ENCODE data around the gene MALL. TPM values are rescaled to one million over a fixed set of nuclear protein-coding genes. Genes with fewer than 3 reads are reported as not detected.

Gene MALL
- total RNA-seq, 4 donors from 2014 or later: 12.6 to 33.3 (median 24.7) TPM

DNA sequence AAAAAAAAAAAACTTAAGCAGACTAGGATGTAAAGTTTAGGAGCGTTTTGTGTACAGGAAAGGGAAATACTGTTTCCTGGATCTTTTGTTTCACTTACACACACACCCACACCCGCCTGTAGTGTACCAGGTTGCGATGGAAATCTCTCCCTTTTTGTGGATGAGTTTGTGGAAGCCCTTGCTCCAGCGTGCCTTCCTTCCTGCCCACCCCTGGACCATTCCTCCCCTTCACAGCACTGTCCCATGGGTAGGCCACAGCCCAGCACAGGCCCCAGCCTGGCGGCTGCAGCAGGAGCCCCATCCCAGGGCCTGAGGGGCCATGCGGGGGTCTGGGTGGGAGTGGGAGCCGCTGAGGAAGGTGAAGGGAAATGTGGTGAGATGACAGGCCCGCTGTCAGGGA is 15.1 kb downstream of the MALL start:
- WGBS, 2 donors: 81% methylated on average over 5 to 8 of the region's 8 CpGs
- Histone ChIP-seq H3K4me1 (peaks cover 0 to 19% (median 13%) of the 10 kb centered on the region in 4 donors), H3K27ac (peak overlapping the region in 3 of 4 donors; percentile 74 to 89 (median 84))

DNA sequence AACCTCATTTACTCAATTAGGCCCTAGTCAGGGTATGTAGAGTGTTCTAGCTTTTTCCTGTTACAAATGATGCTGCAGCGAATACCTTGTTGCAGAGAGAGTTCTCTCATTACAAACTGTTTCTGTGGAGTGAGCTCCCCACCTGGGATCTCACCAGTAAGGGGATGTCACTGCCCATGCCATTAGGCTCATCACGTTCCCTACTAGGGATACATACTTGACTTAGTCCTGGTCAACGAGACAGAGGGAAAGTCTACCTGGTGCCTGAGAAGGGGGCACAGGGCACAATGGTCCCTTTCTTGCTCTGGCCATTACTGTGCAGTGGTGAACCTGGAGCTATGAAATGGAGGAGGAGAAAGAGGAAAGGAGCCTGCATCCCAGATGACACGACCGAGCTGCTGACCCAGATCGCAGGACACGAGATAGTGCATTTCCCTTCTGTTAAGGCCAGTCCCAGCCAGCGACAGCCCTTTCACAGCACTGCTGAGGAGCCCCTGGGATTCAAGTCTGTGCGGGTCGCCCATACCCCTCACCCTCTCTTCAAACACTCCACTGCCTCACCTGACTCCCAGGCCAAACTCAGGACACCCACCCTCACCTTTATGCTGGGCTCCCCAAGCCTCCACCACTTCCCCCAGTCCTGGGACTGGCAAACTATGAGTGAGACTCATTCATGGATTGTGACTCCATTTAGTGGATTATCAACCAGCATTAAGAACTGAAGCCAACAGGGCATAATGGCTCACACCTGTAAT is 16.0 kb downstream of the MALL start:
- no peak overlapping the region for H3K4me3 ChIP-seq
- DNase-seq (ENCODE audit: low spot score in 2 of 2): no peak
- WGBS, 2 donors: 82 to 83% methylated on average over 10 of the region's 10 CpGs
- H3K36me3 ChIP-seq: no peaks in the 10 kb centered on the region
- peaks cover 0 to 24% (median 13%) of the 10 kb centered on the region in 4 donors for H3K4me1 ChIP-seq
- H3K27me3 ChIP-seq: no peaks in the 10 kb centered on the region
- TF ChIP-seq EP300 (IDR thresholded peaks at IDR 0.05) (no peak), POLR2A (IDR thresholded peaks at IDR 0.05) (no peak)
- TF ChIP-seq, protein P1, sequence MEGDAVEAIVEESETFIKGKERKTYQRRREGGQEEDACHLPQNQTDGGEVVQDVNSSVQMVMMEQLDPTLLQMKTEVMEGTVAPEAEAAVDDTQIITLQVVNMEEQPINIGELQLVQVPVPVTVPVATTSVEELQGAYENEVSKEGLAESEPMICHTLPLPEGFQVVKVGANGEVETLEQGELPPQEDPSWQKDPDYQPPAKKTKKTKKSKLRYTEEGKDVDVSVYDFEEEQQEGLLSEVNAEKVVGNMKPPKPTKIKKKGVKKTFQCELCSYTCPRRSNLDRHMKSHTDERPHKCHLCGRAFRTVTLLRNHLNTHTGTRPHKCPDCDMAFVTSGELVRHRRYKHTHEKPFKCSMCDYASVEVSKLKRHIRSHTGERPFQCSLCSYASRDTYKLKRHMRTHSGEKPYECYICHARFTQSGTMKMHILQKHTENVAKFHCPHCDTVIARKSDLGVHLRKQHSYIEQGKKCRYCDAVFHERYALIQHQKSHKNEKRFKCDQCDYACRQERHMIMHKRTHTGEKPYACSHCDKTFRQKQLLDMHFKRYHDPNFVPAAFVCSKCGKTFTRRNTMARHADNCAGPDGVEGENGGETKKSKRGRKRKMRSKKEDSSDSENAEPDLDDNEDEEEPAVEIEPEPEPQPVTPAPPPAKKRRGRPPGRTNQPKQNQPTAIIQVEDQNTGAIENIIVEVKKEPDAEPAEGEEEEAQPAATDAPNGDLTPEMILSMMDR (IDR thresholded peaks at IDR 0.05): no peak
- peak overlapping the region in 1 of 4 donors; percentile 37 for H3K27ac ChIP-seq
- H3K9me3 ChIP-seq: no peaks in the 10 kb centered on the region

More for the DNA sequence above, 15.1 kb downstream of the MALL start:
- Histone ChIP-seq H3K27me3 (no peaks in the 10 kb centered on the region), H3K9me3 (no peaks in the 10 kb centered on the region), H3K36me3 (no peaks in the 10 kb centered on the region), H3K4me3 (no peak overlapping the region)
- DNase-seq (ENCODE audit: low spot score in 2 of 2): no peak
- TF ChIP-seq, protein P1 (IDR thresholded peaks at IDR 0.05): no peak
- TF ChIP-seq EP300 (IDR thresholded peaks at IDR 0.05) (no peak), POLR2A (IDR thresholded peaks at IDR 0.05) (no peak)

DNA sequence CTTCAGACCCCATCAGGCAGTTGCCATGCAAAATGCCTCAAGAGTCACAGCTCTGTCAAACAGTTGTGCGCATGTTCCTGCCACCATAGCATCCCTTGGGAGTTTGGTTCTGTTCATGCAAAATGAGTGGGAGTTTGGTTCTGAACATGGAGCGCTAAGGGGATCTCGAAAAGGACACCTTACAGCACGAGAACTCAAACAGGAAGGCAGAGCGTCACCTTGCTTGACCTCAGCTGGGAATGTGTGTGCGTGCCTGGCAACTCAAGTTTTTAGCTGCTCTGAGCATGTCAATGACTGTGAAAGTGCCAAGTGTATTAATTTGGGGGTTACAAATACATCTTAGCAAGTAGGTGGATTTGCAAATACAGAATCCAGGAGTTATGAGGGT is 16.6 kb downstream of the MALL start:
- no peak for DNase-seq (ENCODE audit: low spot score in 2 of 2)
- H3K27ac ChIP-seq: no peak overlapping the region
- H3K4me3 ChIP-seq: no peak overlapping the region
- TF ChIP-seq POLR2A (IDR thresholded peaks at IDR 0.05) (no peak), EP300 (IDR thresholded peaks at IDR 0.05) (no peak)
- TF ChIP-seq, protein P1 (IDR thresholded peaks at IDR 0.05): no peak
- peaks cover 0 to 24% (median 13%) of the 10 kb centered on the region in 4 donors for H3K4me1 ChIP-seq
- no peaks in the 10 kb centered on the region for H3K9me3 ChIP-seq
- no peaks in the 10 kb centered on the region for H3K27me3 ChIP-seq
- 82 to 91% methylated on average over 6 of the region's 6 CpGs for WGBS, 2 donors
- H3K36me3 ChIP-seq: no peaks in the 10 kb centered on the region

DNA sequence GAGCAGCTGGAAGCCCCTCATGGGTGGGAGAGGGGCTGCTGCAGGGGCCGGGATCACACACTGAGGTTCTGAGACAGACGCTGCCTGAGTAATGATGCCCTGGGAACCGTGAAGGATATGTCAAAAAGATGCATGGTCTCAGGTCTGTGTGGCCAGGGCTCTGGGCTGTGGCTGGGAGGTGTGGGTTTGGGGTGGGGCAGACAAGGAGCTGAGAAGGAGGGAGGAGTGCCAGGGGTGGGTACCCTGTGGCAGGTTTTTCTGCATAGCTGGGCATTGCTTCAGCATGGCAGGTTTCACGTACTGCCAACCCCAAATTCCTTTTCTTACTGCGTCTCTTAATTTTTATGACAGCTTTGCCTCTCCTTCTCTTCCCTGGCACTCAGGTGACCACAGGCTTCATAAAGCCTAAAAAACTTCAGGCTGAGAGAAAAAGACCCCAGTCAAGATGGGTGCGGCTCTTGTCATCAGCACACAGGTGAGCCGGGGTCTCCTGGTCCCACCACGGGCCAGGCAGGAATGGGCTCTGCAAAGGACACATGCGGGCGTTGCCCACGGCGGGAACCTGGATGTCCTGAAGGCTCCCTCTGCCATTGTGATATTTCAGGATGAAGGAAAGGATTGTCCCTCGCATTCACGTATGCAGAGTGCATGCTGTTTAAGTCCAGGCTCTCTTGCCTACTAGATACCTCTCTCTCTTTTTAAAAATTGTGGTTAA is 18.0 kb downstream of the MALL start:
- TF ChIP-seq EP300 (IDR thresholded peaks at IDR 0.05): no peak
- no peak for TF ChIP-seq POLR2A (IDR thresholded peaks at IDR 0.05)
- TF ChIP-seq, protein P1 (IDR thresholded peaks at IDR 0.05): no peak
- no peak overlapping the region for H3K4me3 ChIP-seq
- H3K9me3 ChIP-seq: no peaks in the 10 kb centered on the region
- WGBS, 2 donors: 86 to 89% methylated on average over 14 of the region's 14 CpGs
- peaks cover 0 to 24% (median 13%) of the 10 kb centered on the region in 4 donors for H3K4me1 ChIP-seq
- no peak for DNase-seq (ENCODE audit: low spot score in 2 of 2)
- H3K36me3 ChIP-seq: no peaks in the 10 kb centered on the region
- H3K27me3 ChIP-seq: no peaks in the 10 kb centered on the region
- no peak overlapping the region for H3K27ac ChIP-seq

Data from tibial nerve (tissue), 4 donors.